Fibroblast of skin of right biceps (primary cell): ENCODE results near the gene ZNHIT3.
"Not testable (repeated sequence)": the region's sequence is repeated elsewhere in the genome, so short reads cannot be mapped to it uniquely, and the experiment has no call there.

Source experiments
- DNase-seq: peaks from one replicate; pipeline ENCODE4 v3.0.0-alpha.2; 2013

ZNHIT3 gene

DNA sequence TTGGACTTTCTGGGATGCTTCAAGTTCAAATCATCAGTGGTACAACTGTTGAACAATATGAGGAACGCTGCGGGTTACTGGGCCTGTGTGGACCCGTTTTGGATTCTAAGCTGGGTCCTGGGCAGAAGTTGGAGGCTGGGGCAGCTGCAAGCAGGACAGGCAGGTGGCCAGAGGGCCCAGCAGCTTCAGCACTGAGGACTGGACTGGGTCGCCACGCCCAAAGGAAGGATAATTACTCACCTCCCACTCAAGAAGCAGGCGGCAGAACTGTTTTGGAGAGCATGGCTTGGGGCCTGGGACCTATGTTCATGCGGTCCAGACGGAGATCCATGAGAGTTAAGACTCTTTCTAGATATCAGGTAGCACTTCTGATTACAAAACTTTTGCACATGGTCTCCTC, 1.5 kb upstream of the ZNHIT3 start:
- no peak for DNase-seq

DNA sequence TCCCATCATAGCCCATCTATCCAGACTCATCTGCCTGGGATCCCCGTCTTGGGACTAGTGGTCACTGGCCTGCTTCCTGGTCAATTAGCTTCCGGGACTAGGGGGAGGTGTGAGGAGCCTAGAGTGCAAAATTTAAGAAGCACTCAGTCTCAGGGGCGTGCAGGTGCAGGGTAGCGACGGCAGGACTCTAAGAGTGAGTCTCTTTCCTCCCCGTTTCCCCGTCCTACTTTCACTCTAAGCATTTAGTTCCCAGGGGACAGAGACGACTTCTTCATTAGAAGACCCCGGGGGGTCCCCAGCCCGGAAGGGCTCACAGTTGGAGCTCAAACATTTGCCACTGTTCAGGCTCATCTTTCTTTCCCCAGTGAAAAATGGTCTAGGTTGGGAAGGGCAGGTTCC, 677 bp upstream of the ZNHIT3 start:
- DNase-seq: no peak

DNA sequence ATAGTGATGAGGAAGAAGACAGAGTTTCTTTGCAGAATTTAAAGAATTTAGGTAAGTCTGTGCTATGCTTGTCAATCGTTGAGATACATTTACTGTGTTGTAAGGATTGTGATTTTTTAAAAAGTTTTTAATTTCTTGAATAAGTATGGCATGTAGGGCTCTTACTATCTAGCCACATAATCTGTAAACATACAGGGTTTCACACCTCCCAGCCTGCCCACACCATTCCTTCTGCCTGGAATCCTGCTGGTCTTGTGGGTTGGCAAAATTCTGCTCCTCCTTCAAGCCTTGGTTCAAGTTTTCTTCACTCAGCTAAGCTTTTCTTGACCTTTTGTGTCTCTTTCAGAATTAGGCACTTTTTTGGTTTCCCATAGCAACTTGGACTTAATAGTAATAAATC, 7.5 kb downstream of the ZNHIT3 start:
- DNase-seq: no peak

DNA sequence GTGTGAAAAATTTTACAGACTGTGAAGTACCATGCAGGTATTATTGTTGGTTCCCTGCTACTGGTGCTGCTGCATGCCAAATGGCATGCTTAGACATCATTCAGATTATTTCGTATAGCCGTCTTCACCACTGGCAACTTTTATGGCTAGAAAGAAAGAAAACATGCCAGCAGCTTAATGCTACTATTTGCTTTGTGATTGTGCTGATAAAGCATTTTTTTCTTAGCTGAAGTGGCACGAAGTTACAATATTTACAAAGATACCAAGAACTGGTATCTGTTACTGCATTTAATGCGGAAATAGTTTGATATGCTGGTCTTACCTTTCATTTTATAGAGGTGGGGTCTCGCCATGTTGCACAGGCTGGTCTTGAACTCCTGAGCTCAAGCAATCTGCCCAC, 8.2 kb downstream of the ZNHIT3 start:
- DNase-seq: no peak

DNA sequence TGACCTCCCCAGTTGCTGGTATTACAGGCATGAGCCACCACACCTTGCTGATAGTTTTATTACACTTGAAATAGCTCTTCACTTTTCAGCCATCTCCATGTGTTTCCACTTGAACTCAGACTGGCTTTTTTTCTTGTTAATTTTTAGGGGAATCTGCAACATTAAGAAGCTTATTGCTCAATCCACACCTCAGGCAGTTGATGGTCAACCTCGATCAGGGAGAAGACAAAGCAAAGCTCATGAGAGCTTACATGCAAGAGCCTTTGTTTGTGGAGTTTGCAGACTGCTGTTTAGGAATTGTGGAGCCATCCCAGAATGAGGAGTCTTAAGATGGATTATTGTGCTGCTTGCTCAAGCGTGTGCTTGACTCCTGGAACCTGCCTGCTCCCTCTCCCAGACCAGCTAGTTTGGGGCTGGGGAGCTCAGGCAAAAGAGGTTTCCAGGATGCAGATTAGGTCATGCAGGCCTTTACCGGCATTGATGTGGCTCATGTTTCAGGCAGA, 8.6 kb downstream of the ZNHIT3 start:
- no peak for DNase-seq

DNA sequence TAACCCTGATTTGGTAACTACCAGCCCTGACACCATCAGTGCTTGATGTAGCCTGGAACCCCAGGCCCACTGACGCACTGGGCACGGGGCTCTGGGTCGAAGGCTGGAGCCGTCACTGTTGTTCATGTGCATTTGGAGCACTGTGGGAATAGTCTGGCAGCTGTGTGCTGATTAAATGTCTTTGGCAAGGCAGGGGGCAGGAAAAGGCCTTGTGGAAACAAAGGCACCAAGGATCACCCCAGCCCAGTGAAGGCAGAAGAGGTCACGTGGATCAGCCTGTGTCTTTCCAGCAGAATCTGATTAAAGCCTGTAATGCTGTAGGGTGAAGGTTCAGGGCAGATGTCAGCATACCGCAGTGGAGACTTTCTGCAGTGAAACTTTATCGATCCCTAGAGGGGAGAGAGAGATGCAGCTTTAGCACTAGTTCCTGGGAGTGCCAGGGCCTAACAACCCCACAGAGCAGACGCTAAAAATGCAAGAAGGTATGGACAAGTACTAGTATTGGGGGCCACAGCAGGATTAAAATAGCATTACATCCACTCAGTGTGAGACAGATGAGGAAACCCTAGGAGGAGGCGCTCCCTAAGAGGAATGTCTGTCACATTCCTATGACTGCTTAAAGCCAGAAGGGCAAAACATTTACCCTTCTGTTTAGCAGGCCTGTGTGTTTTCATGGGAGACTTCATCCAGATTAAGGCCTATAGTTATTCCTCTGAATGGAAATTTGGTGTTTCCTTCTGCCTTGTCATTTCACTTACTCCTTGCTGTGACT, 9.7 kb downstream of the ZNHIT3 start:
- DNase-seq: no peak

DNA sequence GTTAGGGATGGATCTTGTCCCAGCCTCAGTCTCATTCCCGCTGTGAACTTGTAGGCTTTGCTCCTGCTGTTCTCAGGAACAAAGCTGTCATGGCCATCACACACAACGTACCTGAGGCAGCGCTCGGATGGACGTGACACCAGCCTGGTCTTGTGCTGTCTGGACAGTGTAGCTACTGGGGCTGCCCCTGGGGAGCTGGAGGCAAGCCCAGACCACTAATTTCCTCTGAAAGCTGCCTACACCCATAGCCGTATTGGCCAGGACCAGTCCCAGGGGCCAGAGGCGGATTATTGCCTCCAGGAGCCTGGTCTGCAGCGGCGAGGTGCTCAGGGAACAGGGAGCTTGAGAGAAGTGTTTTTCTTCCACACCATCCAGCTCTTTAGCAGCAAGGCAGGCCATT, 11.7 kb downstream of the ZNHIT3 start:
- DNase-seq: no peak

DNA sequence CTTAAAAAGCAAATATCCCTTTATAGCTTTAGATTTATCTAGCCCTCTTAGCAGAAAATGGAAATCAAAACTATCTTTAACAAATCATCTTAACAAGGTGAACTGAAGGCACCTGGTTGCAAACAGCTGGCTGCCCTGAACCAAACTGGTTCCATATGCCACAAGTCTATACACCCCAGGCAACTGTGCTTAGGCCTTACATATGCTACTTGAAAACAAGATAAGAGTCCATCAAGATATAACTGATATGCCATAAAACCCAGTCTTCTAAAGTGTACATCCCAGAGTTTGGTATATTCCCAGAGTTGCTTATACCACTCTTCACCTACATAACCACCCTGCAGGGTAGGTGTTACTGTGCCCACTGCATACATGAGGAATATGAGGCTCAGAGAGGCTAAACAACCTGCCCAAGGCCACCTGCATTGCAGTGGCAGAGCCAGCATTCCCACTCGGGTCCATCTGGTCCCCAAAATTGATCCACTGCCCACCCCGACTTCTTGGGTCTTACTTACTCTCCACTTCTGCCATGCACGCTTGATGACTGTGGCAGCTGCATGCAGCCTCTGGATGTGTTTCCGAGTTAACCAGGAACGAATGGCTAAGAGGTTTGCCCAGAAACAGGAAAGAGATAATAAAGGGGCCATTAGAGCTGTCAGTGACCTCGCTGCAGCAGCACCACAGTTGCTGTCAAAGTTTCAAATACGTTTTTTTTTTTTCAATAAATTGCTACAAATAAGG, 12.2 kb downstream of the ZNHIT3 start:
- no peak for DNase-seq

DNA sequence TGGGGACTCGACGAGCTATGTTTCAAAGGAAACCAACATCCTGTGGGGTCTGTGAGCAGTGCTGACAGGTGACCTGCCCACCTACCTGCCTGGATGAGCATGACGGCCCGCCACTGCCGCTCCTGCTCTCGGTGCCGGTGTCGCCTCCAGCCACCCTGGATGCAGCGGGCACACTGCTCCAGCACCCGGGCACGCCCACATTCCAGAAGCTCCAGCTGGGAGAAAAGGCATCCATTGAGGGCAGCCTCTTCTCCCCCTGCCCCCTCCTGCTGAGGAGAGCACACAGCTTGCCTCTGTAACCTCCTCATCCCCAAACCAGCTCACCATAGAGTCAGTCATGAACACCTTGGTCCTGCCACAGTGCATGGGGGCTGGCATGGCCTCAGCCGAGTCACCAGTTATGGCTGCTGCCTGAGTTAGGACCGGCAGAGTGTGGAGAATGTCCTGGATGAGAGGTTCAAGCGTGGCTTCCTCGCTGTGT, 14.3 kb downstream of the ZNHIT3 start:
- no peak for DNase-seq

DNA sequence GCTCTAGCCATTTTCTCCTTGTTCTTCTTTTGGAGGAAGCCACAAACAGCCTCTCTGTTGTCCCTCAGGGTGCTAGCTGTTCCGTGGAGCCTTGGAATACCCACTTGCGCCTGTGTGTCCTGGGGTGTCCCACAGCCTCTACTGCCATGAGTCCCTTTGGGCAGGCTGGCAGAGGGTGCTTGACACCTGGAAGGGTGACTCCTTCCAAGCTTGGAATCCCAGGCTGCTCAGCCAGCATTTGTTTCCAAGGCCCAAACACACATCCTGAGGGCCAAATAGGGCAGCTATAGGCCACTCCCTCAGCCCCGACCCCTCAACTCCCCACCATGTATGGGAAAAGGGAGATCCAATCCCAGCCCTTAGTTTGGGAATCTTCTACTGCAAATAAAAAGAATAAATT, 14.9 kb downstream of the ZNHIT3 start:
- DNase-seq: no peak

DNA sequence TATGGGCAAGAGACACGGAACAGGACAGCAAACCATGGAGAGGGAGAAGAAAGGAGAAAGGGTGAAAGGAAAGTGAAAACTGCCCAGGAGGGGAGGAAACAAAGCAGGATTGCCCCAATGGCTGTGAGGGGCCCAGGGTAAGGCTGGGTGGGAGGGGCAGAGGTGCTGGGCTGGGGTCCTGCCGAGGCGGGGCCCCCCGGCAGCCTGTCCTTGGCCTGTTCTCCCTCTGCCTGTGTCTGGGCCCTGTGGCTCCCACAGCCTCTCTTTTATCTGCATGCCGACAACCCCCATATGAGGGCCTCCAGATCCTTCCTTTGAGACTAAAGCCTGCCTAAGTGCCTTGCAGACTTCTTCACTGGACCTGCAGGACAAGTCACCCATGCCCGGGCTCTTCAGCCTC, 15.5 kb downstream of the ZNHIT3 start:
- DNase-seq: no peak

DNA sequence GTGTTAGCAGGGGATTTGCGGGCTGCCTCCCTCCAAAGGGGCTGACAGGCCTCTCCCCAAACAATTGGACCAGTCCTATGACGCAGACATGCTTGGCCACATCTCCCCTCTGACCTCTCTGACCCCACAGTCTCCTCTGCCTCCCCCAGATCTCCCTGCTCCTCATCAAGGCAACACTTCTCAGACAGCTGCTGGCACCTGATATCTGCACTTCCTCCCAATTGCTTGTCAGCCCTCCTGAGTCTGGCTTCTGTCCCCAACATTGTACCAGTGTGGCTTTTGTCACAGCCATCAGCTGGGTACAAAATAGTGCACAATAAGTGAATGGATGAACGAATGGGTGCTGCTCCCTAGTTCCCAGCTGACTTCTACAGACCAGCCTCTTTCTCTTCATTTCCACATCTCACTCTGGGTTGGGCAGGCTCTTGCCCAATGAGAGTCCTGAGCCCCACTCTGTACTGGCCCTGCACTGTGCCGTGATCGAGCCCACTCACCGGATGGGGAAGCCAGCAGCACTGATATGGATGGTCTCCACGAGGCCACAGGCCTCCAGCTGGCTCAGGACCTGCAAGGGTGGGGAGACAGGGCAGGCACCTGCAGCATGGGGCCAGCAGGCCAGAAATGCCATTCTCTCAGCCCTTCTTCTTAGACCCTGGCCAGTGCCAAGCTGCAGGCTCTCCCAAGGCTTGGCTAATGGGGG, 17.1 kb downstream of the ZNHIT3 start:
- DNase-seq: no peak

DNA sequence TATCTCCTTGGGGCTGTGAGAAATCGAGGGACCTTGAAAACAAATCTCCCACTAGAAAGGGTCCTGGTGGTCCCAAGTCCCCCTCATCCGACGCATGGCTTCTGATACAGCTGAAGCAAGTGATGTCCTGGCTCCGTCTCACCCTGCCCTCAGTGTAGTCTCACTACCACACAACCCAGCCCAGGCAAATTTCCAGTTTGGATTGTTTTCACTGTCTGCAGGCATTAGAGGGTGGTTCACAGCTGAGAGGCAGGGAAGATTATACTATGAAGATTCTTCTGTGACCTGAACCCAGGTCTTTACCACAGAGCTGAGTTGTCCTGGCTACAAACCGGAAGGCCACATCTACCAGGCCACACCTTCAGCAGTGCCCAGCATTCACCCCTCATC, 17.7 kb downstream of the ZNHIT3 start:
- DNase-seq: no peak

DNA sequence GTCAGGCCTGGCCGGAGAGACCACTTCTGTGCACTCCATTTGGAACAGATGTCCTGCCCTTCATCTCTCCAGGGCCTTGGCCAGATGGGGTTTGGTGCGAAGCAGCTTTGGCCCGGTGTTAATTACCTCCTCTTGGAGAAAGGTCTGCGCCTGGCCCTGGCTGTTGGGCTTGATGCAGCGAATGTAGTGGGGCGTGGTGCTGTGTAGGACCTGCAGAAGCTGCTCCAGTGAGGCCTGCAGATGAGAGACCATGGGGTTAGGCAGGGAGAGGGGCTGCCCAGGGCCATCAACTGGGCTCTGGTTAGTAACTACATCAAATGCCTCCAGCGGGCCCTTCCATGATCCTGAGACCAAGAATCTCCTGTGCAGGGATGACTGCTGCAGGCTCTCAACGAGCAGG, 18.7 kb downstream of the ZNHIT3 start:
- no peak for DNase-seq

DNA sequence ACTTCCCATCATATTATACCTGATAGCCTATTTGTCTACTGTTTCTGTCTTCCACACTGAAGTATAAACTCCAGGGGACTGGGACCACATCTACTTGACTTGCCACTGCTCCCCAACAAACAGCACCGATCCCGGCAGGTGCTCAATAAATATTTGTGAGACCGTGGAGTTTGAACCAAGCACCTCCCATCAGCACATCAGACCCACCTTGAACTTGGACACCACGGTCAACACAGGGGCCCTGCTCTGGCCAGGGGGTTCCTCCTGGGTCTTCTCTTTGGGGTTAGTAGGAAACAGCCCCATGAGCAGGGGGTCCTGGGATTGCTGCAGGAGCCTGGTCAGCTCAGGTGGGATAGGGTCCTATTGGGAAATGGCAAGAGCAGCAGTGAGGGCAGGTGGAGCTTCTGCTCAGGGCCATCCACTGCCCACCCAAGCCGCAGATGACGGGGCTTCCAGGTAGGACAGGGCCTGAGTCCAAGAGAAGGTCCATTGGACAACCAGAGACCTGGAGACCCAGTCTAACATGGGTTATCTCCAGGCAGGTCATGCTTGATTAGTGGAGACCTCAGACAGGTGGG, 19.9 kb downstream of the ZNHIT3 start:
- DNase-seq: no peak

DNA sequence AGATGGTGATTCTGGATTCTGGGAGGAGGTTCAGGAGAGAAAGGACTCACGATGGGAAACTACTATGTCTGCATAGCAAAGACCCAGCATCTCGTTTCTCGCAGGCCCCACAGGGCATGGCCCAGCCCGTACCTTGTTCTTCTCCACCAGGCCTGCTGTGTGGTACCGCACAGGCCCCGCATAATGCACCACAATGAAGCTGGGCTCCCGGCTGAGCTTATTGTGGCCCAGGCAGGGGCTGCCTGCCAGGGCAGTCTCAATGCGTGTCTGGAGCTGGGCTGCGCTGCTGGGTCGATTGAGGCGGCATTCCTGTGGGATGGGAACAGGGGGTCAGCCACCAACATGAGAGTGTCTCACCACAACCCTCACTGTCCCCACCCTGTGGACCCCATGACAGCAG, 20.4 kb downstream of the ZNHIT3 start:
- no peak for DNase-seq

DNA sequence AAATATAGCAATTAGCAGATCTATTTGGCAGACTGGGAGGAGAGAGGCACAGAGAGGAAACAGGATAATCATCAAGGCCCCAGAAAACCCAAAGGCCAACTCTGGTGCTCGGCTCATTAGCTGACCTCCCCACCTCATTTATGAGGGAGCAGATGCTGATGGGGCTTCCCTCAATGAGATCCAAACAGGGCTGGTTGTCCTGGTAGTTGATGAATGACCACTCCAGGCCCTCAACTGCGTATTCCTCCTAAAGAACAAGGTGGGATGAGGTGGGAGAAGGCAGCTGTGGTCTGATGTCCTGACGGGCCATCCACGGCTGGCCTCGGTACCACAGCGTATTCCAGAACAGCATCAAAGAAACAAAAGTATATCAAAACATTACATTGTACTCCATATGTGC, 20.8 kb downstream of the ZNHIT3 start:
- DNase-seq: no peak

DNA sequence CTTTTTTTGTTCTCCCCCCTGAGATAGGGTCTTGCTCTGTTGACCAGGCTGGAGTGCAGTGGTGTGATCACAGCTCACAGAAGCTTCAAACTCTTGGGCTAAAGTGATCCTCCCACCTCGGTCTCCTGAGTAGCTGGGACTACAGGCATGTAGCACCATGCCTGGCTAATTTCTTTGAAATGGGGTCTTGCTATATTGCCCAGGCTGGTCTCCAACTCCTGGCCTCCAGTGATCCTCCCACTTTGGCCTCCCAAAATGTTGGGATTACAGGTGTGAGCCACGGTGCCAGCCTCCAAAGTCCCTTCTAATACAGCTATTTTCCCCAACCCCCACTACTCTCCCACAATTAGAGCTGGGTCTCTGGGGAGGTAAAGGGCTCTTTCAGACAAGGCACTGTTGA, 22.0 kb downstream of the ZNHIT3 start:
- not testable (repeated sequence) for DNase-seq

DNA sequence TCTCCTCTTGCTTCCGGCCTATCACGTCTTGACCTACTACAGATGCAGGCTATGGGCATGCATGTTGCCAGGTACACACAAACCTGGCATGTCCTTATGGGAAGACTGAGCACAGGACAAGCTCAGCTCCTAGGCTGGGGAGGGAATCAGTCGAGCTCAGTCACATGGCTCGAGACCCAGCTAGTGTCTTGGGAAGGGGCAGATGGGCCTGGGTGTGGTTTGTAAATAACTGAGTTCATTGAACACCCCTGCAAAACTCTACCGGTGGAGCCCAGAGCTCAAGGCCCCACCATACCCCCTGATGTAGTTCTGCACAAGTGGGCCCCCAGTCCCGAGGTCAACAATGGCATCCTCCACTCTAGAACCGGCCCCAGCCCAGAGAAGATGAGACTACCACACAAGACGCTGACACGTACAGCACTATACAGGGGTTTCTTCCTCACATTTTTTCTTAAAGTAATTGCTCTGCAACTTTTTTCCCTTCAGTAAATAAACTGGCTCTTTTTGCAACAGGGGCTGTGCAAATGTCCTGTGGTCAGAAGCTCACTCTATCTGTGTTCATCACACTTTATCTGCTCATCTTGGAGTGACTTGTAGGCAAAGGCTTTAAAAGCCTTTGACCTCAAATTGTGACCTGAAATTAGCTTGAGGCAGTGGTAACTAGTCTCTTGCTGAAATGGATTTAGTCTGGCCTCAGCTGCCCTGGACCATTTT, 22.9 kb downstream of the ZNHIT3 start:
- no peak for DNase-seq

DNA sequence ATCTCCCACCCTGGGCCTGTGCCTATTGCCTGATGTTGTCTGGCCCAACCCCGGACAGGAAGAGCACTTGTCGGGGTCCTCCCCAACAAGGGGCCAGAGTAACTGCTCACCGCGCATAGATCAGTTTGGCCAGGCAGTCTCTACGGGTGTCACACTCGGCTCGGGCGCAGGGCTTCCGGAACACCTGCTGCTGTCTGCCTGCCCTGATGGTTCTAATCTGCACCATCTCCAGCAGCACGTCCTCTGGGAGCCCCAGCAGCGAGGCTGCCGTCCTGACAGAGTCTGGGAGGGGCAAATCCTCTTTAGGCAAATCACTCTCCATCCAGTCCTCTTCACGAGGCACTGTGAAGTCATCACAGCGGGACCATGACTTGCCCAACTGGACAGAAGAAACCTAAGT, 24.2 kb downstream of the ZNHIT3 start:
- DNase-seq: no peak

DNA sequence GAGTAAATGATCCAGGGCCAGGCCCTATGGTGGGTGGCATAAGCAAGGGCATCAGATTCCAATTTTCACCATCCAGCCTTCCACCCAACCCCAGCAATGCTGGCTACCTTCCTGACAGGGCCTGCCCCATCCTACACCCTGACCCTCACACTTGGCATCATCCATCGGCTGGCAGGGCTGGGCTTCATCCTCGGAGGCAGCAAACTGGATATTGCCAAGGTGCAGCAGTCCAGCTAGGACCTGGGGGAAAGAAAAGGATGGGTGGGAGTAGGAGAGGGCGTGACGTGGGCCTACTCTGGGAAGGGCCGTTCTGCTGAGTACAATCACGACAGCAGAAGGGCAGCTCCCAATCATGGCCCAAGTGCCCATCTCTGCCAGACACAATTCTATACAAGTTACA, 24.7 kb downstream of the ZNHIT3 start:
- DNase-seq: no peak

DNA sequence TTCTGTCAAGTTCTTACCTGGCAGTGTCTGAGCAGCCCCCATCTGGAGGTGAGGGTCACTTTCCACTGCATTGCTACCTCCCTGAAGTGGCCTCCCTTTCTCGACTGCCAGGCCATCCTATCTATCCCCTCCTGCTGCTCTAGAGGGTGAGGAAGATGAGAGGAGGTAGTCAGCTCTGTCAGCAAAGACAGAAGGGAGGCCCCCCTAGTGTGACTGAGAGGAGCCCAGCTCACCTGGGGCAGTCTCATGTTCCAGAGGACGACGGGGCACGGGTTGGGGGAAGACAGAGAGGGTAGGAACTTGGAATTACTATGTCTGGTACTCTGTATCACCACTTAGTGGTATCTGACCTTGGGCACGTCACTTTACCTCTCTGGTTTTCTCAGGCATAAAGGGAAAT, 26.2 kb downstream of the ZNHIT3 start:
- no peak for DNase-seq

DNA sequence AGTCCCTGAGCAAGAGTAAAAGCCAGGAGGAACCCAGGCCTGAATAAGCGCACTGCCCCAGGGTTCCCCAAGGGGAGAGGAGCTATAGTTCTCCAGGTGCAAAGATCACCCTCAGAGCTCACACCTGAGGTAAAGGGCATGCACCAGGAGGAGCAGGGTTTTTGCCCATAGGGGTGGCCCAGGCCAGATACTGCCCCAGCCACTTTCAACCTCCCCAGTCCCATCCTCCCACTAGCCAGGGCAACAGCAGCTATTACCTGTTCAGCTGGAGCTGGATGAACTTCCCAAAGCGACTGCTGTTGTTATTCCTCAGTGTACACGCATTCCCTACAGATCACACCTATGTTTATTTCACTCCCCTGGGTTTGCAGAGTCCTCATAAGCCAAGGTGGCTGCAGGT, 28.4 kb downstream of the ZNHIT3 start:
- no peak for DNase-seq
